ENCODE data around the gene TCF7L1.

The TCF7L1 gene

GRCh38 chr2:85095094-85095493, 38.1 kb upstream of the TCF7L1 start:
- H4K20me1 ChIP-seq (ENCODE audit: insufficient read depth, low read length, poor library complexity, severe bottlenecking), result no peaks in the 10 kb centered on the region
- no peaks in the 10 kb centered on the region for H3K9me2 ChIP-seq (replicated peaks; ENCODE audit: low read depth, low read length)
- H3K9me3 ChIP-seq (ENCODE audit: insufficient read depth, low read depth, low read length), result no peaks in the 10 kb centered on the region

DNA sequence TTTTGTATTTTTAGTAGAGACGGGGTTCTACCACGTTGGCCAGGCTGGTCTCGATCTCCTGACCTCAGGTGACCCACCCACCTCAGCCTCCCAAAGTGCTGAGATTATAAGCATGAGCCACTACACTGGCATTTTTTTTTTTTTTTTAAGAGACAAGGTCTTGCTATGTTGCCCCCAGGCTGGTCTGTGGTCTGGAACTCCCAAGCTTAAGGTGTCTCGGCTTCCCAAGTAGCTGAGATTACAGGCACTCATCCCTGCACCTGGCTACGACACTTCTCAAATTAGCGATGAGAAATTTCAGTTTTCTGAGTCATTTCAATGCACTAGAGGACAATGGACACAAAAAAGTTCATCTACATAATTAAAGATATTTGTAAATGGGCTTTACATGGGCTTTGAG, 36.6 kb upstream of the TCF7L1 start:
- no peak for TF ChIP-seq EZH2phosphoT487 (IDR thresholded peaks at IDR 0.05; ENCODE audit: borderline replicate concordance)
- TF ChIP-seq, protein P1, sequence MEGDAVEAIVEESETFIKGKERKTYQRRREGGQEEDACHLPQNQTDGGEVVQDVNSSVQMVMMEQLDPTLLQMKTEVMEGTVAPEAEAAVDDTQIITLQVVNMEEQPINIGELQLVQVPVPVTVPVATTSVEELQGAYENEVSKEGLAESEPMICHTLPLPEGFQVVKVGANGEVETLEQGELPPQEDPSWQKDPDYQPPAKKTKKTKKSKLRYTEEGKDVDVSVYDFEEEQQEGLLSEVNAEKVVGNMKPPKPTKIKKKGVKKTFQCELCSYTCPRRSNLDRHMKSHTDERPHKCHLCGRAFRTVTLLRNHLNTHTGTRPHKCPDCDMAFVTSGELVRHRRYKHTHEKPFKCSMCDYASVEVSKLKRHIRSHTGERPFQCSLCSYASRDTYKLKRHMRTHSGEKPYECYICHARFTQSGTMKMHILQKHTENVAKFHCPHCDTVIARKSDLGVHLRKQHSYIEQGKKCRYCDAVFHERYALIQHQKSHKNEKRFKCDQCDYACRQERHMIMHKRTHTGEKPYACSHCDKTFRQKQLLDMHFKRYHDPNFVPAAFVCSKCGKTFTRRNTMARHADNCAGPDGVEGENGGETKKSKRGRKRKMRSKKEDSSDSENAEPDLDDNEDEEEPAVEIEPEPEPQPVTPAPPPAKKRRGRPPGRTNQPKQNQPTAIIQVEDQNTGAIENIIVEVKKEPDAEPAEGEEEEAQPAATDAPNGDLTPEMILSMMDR (conservative IDR thresholded peaks at IDR 0.05; ENCODE audit: low read length), result no peak
- Histone ChIP-seq H3K27me3 (ENCODE audit: insufficient read depth, low read length, poor library complexity, severe bottlenecking) (no peaks in the 10 kb centered on the region), H4K20me1 (ENCODE audit: insufficient read depth, low read length, poor library complexity, severe bottlenecking) (no peaks in the 10 kb centered on the region), H3K36me3 (ENCODE audit: insufficient read depth, low read length) (no peaks in the 10 kb centered on the region), H3K4me1 (ENCODE audit: insufficient read depth, low read length, poor library complexity, severe bottlenecking) (no peaks in the 10 kb centered on the region), H3F3A (ENCODE audit: low read depth) (no peaks in the 10 kb centered on the region), H3K4me2 (ENCODE audit: low read depth, low read length, poor library complexity, severe bottlenecking) (no peak overlapping the region), H3K4me3 (ENCODE audit: low read length, poor library complexity, severe bottlenecking) (no peak overlapping the region), H3K9ac (ENCODE audit: low read depth, low read length, poor library complexity, severe bottlenecking) (no peak overlapping the region), H3K9me2 (replicated peaks; ENCODE audit: low read depth, low read length) (no peaks in the 10 kb centered on the region), H2AFZ (ENCODE audit: low read length) (no peak overlapping the region), H3K9me3 (ENCODE audit: insufficient read depth, low read depth, low read length) (no peaks in the 10 kb centered on the region), H3K79me2 (ENCODE audit: insufficient read depth, low read length) (no peaks in the 10 kb centered on the region)

More at GRCh38 chr2:85095094-85095493, 38.1 kb upstream of the TCF7L1 start:
- Histone ChIP-seq H3K4me2 (ENCODE audit: low read depth, low read length, poor library complexity, severe bottlenecking) (no peak overlapping the region), H3K4me3 (ENCODE audit: low read length, poor library complexity, severe bottlenecking) (no peak overlapping the region), H3K27me3 (ENCODE audit: insufficient read depth, low read length, poor library complexity, severe bottlenecking) (no peaks in the 10 kb centered on the region), H3F3A (ENCODE audit: low read depth) (no peaks in the 10 kb centered on the region), H3K9ac (ENCODE audit: low read depth, low read length, poor library complexity, severe bottlenecking) (no peak overlapping the region), H2AFZ (ENCODE audit: low read length) (no peak overlapping the region), H3K79me2 (ENCODE audit: insufficient read depth, low read length) (no peaks in the 10 kb centered on the region), H3K4me1 (ENCODE audit: insufficient read depth, low read length, poor library complexity, severe bottlenecking) (no peaks in the 10 kb centered on the region), H3K36me3 (ENCODE audit: insufficient read depth, low read length) (no peaks in the 10 kb centered on the region)
- TF ChIP-seq EZH2phosphoT487 (IDR thresholded peaks at IDR 0.05; ENCODE audit: borderline replicate concordance), result no peak
- TF ChIP-seq, protein P1 (conservative IDR thresholded peaks at IDR 0.05; ENCODE audit: low read length), result no peak

DNA sequence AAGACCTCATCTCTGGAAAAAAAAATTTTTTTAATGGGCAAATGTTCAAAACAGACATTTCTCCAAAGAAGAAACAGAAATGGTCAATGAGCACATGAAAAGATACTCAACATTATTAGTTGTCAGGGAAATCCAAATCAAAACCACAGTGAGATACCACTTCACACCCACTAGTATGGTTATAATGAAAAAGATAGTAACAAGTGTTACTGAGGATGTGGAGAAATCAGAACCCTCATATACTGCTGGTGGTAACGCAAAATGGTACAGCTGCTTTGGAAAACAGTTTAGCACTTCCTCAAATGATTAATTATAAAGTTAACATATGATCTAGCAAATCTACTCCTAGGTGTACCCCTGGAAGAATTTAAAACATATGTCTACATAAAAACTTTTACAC, 29.0 kb upstream of the TCF7L1 start:
- no peaks in the 10 kb centered on the region for H3K27me3 ChIP-seq (ENCODE audit: insufficient read depth, low read length, poor library complexity, severe bottlenecking)
- no peaks in the 10 kb centered on the region for H3K79me2 ChIP-seq (ENCODE audit: insufficient read depth, low read length)
- no peaks in the 10 kb centered on the region for H3K9me2 ChIP-seq (replicated peaks; ENCODE audit: low read depth, low read length)
- H4K20me1 ChIP-seq (ENCODE audit: insufficient read depth, low read length, poor library complexity, severe bottlenecking), result no peaks in the 10 kb centered on the region
- no peaks in the 10 kb centered on the region for H3F3A ChIP-seq (ENCODE audit: low read depth)
- H3K4me3 ChIP-seq (ENCODE audit: low read length, poor library complexity, severe bottlenecking), result no peak overlapping the region
- TF ChIP-seq EZH2phosphoT487 (IDR thresholded peaks at IDR 0.05; ENCODE audit: borderline replicate concordance), result no peak
- TF ChIP-seq, protein P1 (conservative IDR thresholded peaks at IDR 0.05; ENCODE audit: low read length), result no peak
- no peaks in the 10 kb centered on the region for H3K36me3 ChIP-seq (ENCODE audit: insufficient read depth, low read length)
- no peak overlapping the region for H3K9ac ChIP-seq (ENCODE audit: low read depth, low read length, poor library complexity, severe bottlenecking)
- H3K4me2 ChIP-seq (ENCODE audit: low read depth, low read length, poor library complexity, severe bottlenecking), result no peak overlapping the region
- no peak overlapping the region for H2AFZ ChIP-seq (ENCODE audit: low read length)
- H3K9me3 ChIP-seq (ENCODE audit: insufficient read depth, low read depth, low read length), result no peaks in the 10 kb centered on the region
- no peaks in the 10 kb centered on the region for H3K4me1 ChIP-seq (ENCODE audit: insufficient read depth, low read length, poor library complexity, severe bottlenecking)
